HG02763 (cell line): ENCODE results near the gene TPST1.
"Not testable (repeated sequence)": the region's sequence is repeated elsewhere in the genome, so short reads cannot be mapped to it uniquely, and the experiment has no call there.

ENCODE experiments used
- ATAC-seq: cut with Tn5 transposase; IDR thresholded peaks from one replicate; pipeline ENCODE4 v1.9.1; 2021; ENCODE audit warnings: mild to moderate bottlenecking, moderate library complexity; ENCODE audit not compliant: unreplicated experiment

The TPST1 gene

GRCh38 chr7:66187905-66188304 lies 17.2 kb upstream of the TPST1 start:
- ATAC-seq, result no peak

GRCh38 chr7:66188645-66189044 lies 16.5 kb upstream of the TPST1 start:
- no peak for ATAC-seq

DNA sequence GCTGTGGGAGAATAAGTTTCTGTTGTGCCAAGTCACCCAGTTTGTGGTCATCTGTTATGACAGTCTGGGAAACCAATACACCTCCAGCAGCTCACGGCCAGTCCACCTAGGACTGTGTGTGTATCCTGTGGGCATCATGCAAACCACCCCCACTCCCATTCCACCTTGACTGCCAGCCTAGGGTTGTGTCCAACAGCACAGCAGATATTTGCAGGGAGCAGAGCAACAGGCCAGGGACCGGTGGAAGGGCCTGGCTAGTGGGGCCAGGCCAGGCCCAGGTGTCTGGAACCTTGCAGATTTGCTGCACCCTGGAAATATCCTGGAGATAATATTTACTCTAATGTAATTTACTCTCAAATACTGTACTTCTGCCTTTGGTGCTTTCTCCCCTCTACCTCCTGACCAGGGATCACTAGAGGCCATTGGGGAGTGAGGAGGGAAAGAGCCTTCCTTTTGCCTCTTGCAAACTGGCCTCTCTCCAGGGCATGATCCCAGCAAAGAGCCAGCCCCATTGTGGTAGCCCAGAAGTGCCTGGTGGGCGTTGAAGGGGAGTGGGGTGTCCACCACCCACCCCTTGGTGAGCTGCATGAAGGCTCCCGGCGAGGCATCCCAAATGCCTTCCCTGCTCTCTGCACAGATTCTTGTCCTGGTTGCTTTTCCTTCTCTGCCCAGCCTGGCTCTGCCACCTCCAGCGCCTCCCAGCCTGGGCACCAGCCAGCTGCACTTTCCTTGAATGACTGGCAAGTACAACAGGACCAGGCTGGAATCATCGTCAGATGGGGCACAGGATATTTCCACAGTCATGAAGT lies 15.2 kb upstream of the TPST1 start:
- ATAC-seq, result no peak

- no peak for ATAC-seq
These were observed 14.7 kb upstream of the TPST1 start for GRCh38 chr7:66190504-66190857.

- ATAC-seq, result no peak
These were observed 11.9 kb upstream of the TPST1 start for GRCh38 chr7:66193146-66193725.

- no peak for ATAC-seq
These were observed 6.7 kb upstream of the TPST1 start for GRCh38 chr7:66198469-66198868.

DNA sequence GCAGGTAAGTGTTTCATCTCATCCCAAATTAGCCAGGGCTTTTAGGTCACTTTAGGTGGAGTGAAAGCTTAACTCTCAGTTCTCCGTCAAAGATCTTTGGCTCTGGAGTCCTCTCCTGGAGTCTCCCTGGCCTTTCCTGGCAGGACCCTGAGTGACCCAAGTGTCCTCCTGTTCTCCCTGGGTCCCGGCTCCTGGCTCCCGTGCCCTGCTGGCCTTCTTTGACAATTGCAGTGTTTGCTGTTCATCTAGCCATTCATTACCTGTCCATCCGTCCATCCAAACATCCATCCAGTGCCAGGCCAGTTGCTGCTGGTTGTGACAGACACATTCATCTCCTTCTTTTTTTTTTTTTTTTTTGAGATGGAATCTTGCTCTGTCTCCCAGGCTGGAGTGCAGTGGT lies 6.2 kb upstream of the TPST1 start:
- ATAC-seq, result no peak

- ATAC-seq, result no peak
These were observed 2.7 kb upstream of the TPST1 start for GRCh38 chr7:66202441-66202840.

DNA sequence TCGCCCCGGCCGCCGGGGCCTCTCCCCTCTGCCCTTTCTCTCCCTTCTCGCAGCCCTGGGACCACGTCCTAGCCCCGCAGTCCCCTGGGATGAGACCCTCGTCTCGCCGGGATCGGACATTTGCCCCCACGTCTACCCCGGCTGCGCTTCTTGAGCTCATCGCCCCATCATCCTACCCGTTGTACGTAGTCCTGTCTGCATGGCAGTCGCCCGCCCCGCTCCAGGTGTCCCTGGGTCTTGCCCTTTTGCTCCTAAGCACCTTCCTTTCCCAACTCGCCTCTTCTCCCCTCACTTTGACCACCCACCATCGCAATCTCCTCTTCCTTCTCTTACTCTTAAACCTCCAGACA lies 582 bp downstream of the TPST1 start:
- ATAC-seq, result no peak

- no peak for ATAC-seq
These were observed 1.2 kb downstream of the TPST1 start for GRCh38 chr7:66206119-66206933.

- no peak for ATAC-seq
These were observed 1.8 kb downstream of the TPST1 start for GRCh38 chr7:66206934-66207240.

DNA sequence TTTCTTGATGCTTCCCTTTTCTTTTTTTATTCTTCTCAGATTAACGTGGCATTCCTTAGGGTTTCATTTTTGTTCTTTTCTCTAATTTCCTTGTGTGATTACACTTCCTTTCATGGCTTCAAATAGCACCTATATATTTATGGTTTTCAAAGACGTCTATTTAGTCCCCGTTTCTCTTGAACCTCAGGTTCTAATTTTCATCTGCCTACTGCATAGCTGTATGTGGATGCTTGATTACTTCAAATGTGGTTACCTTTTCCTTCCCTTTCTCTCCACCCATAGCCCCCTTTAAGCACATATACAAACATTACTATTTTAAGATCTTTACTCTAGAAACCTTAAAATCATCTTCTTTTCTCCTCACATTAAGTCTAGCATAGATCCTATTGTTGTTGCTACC lies 2.4 kb downstream of the TPST1 start:
- ATAC-seq, result no peak

DNA sequence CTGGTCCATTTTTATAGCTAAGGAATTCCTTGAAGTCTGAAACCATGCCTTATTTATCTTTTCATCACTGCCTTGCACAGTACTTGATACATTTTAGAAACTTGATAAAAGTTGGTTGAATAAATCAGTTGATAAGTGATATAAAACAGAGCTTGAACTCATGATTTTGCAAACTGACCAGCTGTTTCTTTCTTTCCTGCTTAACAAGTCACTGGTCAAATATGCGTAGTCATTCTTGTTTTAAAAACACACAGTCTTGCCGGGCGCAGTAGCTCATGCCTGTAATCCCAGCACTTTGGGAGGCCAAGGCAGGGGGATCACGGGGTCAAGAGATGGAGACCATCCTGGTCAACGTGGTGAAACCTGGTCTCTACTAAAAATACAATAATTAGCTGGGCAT lies 6.3 kb downstream of the TPST1 start:
- ATAC-seq, result no peak

DNA sequence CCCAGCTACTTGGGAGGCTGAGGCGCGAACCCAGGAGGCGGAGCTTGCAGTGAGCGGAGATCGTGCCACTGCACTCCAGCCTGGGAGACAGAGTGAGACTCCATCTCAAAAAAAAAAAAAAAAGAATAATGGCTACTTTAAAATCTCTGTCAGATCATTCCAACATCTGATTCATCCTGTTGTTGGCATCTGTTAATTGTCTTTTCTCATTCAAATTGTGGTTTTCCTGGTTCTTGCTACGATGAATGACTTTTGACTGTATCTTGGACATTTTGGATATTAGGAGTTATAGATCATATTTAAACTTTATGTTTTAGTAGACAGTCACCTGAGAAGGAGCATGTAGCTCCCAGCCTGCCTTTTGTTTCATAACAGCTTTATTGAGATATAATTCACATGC lies 8.5 kb downstream of the TPST1 start:
- no peak for ATAC-seq

DNA sequence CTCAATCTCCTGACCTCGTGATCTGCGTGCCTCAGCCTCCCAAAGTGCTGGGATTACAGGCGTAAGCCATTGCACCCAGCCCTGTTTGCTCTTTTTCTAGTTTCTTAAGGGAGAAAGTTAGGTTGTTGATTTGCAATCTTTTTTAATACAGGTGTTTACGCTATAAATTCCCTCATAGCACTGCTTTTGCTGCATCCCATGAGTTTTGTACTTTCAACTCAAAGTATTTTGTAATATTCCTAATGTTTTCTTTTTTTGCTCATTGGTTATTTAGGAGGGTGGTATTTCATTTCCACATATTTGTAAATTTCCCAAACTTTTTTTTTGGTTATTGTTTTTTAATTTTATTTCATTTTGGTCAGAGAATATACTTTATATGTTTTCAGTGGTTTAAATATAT lies 11.6 kb downstream of the TPST1 start:
- ATAC-seq, result no peak

- ATAC-seq, result no peak
These were observed 14.7 kb downstream of the TPST1 start for GRCh38 chr7:66219805-66220204.

- ATAC-seq, result no peak
These were observed 16.3 kb downstream of the TPST1 start for GRCh38 chr7:66221442-66221841.

DNA sequence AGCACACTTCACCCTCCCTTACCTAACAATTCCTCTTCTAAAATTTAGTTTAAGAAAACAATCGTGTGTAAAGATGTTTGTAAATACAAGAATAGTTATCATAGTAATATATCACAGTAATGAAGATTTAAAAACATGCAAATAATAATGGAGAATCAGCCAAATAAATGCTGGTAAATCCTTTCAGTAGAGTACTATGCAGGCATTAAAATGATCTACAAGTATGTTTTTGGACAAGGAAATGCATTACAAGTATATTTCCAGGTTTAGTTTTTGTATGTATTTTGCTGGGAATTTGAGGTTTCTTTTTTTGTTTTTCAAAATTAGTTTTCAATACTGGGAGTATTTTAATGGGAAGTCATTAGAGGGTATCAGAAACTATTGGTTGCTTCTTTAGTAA lies 22.7 kb downstream of the TPST1 start:
- ATAC-seq, result no peak

GRCh38 chr7:66231326-66232216 lies 26.4 kb downstream of the TPST1 start:
- ATAC-seq, result not testable (repeated sequence)

DNA sequence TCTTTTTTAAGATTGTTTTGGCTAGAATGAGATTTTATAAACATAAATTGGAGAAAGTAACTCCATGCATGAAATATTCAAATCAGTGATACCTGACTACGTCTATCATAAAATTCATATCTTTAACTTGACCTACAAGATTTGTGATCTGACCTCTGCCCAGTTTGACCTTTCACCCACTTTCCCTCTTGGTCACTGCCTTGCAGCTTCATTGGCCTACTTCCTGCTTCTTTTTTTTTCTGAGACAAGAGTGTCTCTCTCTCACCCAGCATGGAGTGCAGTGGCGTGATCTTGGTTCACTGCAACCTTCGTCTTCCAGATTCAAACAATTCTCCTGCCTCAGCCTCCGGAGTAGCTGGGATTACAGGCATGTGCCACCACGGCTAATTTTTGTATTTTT lies 28.5 kb downstream of the TPST1 start:
- no peak for ATAC-seq

GRCh38 chr7:66236713-66237303 lies 31.7 kb downstream of the TPST1 start:
- no peak for ATAC-seq
